LNCAP (cell line): Measurements from ENCODE around the gene MINPP1.

Experiments
- TF ChIP-seq, protein P1 (sequence below): fragments of 450-650 bp; IDR thresholded peaks from 2 replicates; pipeline ENCODE4 v1.5.1; 2017; ENCODE audit warnings: mild to moderate bottlenecking

Gene MINPP1

DNA sequence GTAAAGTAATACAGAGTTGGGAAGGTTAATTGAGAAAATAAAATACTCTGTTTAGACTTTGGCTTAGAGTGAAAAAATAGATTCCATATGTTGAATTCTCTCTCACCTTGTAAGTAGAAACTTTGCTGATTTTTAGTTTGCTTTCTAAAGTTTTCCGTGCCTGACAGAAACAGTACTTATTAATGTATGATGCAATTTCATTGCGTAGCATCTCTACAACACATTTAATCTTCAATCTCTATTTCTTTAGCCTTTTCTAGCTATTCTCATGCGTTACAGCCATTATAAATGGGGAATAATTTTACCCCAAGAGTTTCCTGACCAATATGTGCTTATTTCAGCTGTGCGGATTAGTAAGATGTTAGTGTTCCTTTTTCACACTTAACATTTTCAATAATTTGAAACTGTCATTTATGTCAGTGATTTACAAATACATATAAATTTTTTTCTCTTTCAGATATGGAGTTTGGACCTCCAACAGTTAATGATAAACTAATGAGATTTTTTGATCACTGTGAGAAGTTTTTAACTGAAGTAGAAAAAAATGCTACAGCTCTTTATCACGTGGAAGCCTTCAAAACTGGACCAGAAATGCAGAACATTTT, 3.3 kb downstream of the MINPP1 start:
- TF ChIP-seq, protein P1, sequence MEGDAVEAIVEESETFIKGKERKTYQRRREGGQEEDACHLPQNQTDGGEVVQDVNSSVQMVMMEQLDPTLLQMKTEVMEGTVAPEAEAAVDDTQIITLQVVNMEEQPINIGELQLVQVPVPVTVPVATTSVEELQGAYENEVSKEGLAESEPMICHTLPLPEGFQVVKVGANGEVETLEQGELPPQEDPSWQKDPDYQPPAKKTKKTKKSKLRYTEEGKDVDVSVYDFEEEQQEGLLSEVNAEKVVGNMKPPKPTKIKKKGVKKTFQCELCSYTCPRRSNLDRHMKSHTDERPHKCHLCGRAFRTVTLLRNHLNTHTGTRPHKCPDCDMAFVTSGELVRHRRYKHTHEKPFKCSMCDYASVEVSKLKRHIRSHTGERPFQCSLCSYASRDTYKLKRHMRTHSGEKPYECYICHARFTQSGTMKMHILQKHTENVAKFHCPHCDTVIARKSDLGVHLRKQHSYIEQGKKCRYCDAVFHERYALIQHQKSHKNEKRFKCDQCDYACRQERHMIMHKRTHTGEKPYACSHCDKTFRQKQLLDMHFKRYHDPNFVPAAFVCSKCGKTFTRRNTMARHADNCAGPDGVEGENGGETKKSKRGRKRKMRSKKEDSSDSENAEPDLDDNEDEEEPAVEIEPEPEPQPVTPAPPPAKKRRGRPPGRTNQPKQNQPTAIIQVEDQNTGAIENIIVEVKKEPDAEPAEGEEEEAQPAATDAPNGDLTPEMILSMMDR, result no peak

DNA sequence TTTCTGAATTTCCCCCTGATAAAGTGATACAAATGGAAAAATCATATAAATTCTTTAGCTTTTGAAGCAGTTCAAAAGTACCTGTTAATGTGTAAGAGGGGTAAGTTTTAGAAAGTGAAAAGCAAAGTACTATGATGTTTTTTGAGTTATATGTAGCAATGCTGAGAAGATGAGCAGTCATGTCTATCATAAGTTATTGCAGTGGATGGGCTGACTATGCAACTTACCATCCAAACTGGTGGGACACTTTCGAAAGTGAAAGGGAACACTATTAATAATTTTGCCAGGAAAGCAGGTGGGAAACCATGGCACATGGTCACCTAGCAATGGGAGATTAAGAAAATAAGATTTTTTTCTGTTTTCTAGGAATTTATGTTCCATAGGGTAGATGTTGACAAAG, 4.1 kb downstream of the MINPP1 start:
- TF ChIP-seq, protein P1, result no peak

DNA sequence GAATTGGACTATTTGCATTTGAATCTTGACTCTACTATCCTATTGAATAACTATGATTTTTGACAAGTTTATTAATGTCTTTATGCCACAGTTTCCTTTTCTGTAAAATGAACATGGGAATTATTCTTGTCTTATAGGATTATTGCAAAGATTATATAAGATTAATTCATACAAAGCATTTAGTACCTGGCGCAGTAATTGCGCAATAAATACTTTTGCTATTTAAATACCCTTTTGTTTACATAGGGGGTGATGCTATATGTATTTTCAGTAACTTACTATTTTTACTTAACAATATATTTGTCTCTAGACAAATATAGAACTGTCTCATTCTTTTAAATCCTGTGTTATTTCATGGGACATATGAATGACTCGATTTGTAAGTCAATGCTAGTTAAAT, 5.3 kb downstream of the MINPP1 start:
- TF ChIP-seq, protein P1, result no peak

DNA sequence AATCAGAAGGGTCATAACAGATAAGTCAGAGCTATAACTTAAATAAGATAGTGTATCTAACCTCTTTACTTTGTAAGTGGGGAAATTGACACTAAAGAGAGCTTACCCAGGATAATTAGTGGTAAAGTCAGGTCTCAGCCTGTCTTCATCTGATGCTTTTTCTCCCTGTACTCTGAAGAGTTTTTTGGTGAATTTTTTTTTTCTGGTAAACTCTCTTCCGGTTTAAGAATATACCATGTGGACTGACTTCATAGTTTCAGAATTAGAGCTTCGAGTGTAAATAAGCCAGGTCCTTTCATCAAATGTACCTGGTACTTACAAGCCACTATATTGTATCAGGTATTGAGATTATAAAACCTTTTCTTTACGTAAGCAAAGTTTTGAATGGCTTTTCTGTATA, 6.8 kb downstream of the MINPP1 start:
- TF ChIP-seq, protein P1, result no peak

DNA sequence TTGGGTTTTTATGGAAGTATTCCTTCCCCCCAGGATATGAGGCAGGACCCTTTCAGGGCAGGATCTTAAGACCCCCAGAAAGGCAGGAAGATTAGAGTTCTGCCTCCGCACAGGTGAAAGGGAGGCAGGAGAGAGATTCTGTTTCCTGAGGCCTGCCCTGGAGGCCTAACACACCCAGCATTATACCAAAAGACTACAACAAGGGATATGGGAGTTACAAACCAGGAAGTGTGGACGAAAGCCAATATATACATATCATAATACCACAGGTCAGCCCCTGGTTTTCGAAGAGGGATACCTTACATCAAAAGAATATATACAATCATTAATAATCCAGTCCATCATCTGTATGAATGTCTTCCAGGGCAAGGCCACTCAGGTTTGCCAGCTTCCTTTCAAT, 14.2 kb downstream of the MINPP1 start:
- TF ChIP-seq, protein P1, result no peak

DNA sequence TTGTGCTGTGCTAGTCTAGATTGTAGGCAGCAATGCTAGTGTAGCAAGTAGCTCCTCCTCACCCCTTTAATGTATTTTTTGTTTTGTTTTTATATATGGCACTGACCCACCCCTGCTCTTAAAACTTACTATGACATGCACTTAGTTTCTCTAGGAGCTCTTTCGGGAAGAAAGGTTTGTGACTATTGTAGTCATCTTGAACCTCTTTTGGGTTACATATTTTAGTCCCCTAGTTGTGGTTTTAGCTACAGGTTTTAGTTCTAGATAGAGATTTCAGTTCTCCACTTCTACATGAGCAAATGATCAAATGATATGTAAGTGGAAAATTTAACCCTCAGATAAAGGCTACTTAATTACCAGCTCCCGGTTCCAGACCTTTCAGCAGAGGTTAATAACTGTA, 14.9 kb downstream of the MINPP1 start:
- TF ChIP-seq, protein P1, result no peak

DNA sequence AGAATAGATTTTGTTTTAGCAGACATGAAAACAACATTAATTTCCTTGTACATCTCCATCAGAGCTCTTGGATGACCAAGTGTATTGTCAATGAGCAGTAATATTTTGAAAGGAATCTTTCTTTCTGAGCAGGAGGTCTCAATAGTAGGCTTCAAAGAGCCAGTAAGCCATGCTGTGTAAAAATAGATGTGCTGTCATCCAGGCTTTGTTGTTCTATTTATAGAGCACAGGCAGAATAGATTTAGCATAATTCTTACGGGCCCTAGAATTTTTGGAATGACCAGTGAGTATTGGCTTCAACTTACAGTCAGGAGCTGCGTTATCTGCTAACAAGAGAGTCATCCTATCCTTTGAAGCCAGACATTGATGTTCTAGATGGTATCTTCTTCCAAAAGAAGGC, 19.0 kb downstream of the MINPP1 start:
- TF ChIP-seq, protein P1, result no peak

DNA sequence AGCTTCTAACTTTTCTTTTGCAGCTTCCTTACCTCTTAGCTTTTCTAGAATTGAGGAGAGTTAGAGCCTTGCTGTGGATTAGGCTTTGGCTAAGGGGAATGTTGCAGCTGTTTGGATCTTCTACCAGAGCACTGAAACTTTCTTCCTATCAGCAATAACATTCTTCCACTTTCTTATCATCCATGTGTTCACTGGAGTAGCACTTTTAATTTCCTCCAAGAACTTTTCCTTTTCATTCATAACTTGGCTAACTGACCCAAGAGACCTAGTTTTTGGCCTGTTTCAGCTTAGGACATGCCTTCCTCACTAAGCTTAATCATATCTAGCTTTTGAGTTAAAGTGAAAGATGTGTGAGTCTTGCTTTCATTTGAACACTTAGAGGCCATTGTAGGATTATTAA, 19.6 kb downstream of the MINPP1 start:
- TF ChIP-seq, protein P1, result no peak
